Muscle layer of colon (tissue), 2 donors: ENCODE measurements around the gene ARRDC4.
A peak's percentile ranks its signal among the peaks of the same experiment; 100 is the strongest.

Experiments
- H3K27ac ChIP-seq: one replicate; pipeline ENCODE4 v1.7.0; 2013; ENCODE audit warnings: low read depth, mild to moderate bottlenecking, low read length, moderate library complexity
- H3K27me3 ChIP-seq, 2 donors: one replicate each; pipeline ENCODE4 v1.7.0; 2013; ENCODE audit warnings: low read length in 2 of 2, mild to moderate bottlenecking in 2 of 2; ENCODE audit not compliant: insufficient read depth in 2 of 2, control insufficient read depth in 1 of 2
- H3K36me3 ChIP-seq: one replicate; pipeline ENCODE4 v1.7.0; 2013; ENCODE audit warnings: mild to moderate bottlenecking, low read length; ENCODE audit not compliant: insufficient read depth
- H3K4me1 ChIP-seq: one replicate; pipeline ENCODE4 v1.7.0; 2013; ENCODE audit warnings: mild to moderate bottlenecking, low read length; ENCODE audit not compliant: insufficient read depth
- H3K4me3 ChIP-seq, 2 donors: one replicate each; pipeline ENCODE4 v1.7.0; 2013; ENCODE audit warnings: low read length in 2 of 2, low read depth in 1 of 2, mild to moderate bottlenecking in 1 of 2, moderate library complexity in 1 of 2
- H3K9ac ChIP-seq: one replicate; pipeline ENCODE4 v1.7.0; 2013; ENCODE audit warnings: low read length
- H3K9me3 ChIP-seq: one replicate; pipeline ENCODE4 v1.7.0; 2013; ENCODE audit warnings: mild to moderate bottlenecking, low read length
- donor health status: abdominal sarcoma.
- donor health status: Adenocarcinoma of cecum.

ARRDC4 gene

DNA sequence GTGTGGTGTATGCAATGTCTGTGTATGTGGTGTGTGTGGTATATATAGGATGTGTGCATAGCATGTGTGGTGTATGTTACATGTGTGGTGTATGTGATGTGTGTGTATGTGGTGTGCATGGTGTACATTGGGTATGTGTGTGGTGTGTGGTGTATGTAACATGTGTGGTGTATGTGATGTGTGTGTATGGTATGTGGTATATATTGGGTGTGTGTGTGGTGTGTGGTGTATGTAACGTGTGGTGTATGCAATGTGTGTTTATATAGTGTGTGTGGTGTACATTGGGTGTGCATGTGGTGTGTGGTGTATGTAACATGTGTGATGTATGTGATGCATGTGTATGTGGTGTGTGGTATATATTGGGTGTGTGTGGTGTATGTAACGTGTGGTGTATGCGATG, 41.9 kb downstream of the ARRDC4 start:
- no peaks in the 10 kb centered on the region for H3K9me3 ChIP-seq
- H3K9ac ChIP-seq = no peak overlapping the region
- H3K27ac ChIP-seq = no peak overlapping the region
- H3K27me3 ChIP-seq = no peaks in the 10 kb centered on the region
- no peak overlapping the region for H3K4me3 ChIP-seq
- H3K36me3 ChIP-seq = no peaks in the 10 kb centered on the region
- peaks cover 53% of the 10 kb centered on the region for H3K4me1 ChIP-seq

DNA sequence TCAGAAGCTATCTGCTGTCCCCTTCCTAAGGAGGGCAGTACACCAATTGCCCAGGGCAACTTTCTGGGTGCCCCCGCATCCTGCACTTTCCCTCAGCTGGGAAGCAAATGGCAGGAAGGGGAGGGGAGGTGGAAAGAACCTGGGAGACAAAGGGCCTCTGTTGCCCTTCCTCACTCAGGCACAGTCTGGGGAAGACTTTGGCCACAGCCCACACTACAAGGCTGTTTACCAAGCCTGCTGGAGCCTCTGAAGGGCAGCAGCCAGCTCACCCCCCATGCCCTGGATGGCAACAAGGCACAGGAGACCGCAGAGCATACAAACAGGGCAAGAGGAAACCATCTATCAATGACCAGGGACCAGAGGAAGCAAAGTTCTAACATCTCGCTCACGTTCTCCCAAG, 42.4 kb downstream of the ARRDC4 start:
- peaks cover 49% of the 10 kb centered on the region for H3K4me1 ChIP-seq
- H3K36me3 ChIP-seq = no peaks in the 10 kb centered on the region
- no peaks in the 10 kb centered on the region for H3K27me3 ChIP-seq
- peak overlapping the region; percentile 12 for H3K27ac ChIP-seq
- H3K9ac ChIP-seq = no peak overlapping the region
- H3K4me3 ChIP-seq = no peak overlapping the region
- no peaks in the 10 kb centered on the region for H3K9me3 ChIP-seq

DNA sequence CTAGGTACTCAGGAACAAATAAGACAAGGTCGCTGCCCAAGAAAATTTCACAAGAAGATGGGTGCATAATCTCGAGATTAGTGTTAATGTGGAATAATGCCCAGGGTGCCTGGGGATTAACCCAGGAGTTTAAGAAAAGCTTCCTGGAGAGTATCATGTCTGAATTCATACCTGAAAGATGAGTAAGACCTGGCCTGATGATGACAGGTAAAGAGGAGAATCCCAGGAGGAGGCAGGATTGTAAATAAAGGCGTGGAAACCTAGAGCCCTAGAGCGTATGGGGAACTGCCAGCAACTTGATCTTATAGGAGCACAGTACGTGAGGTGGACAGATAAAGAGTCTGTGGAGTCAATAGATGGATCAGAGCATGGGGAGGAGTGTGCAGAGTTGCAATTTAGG, 43.0 kb downstream of the ARRDC4 start:
- H3K4me3 ChIP-seq = no peak overlapping the region
- H3K27me3 ChIP-seq = no peaks in the 10 kb centered on the region
- no peaks in the 10 kb centered on the region for H3K9me3 ChIP-seq
- H3K4me1 ChIP-seq = peaks cover 45% of the 10 kb centered on the region
- peak overlapping the region; percentile 38 for H3K27ac ChIP-seq
- H3K9ac ChIP-seq = no peak overlapping the region
- H3K36me3 ChIP-seq = no peaks in the 10 kb centered on the region

DNA sequence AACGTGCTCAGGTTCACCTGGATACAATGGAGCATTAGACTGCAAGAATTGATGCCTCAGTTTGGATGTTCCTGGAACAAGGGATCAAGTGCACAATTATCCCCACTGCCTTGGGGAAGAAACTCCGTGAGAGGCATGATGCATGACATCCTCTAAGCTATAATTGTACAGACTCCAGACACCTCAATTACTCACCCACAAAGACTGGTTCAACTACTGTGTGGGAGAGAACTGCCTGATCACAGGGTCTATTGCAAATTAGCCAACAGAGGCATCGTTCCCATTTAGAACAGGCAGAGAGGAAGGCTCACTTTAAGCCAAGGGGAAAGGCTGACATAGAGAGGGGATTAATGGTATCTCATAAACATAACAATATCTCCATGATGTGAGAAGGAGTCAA, 43.5 kb downstream of the ARRDC4 start:
- Histone ChIP-seq H3K27me3 (no peaks in the 10 kb centered on the region), H3K9ac (no peak overlapping the region), H3K9me3 (no peaks in the 10 kb centered on the region), H3K4me1 (peaks cover 46% of the 10 kb centered on the region), H3K27ac (peak overlapping the region; percentile 38), H3K4me3 (no peak overlapping the region), H3K36me3 (no peaks in the 10 kb centered on the region)

DNA sequence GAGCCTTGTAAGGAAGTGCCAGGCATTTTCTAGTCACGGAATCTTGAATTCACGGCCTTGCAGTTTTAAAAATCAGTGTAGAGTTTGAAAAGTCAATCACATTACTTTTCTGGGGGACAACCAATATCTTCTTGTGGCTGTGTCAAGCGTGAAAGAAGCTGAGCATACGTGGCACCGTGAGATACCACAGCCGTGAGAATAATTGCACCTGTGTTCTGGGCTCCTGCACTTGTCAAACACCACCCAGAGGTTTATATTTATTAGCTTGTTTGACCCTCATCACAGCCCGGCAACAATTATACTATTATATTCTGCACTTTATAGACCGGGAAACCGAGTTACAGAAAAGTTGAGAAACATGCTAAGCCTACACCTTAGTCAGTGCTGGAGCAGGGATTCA, 45.2 kb downstream of the ARRDC4 start:
- H3K9me3 ChIP-seq = no peaks in the 10 kb centered on the region
- no peak overlapping the region for H3K9ac ChIP-seq
- H3K36me3 ChIP-seq = no peaks in the 10 kb centered on the region
- H3K27ac ChIP-seq = peak overlapping the region; percentile 36
- no peak overlapping the region for H3K4me3 ChIP-seq
- H3K27me3 ChIP-seq = no peaks in the 10 kb centered on the region
- peaks cover 48% of the 10 kb centered on the region for H3K4me1 ChIP-seq

DNA sequence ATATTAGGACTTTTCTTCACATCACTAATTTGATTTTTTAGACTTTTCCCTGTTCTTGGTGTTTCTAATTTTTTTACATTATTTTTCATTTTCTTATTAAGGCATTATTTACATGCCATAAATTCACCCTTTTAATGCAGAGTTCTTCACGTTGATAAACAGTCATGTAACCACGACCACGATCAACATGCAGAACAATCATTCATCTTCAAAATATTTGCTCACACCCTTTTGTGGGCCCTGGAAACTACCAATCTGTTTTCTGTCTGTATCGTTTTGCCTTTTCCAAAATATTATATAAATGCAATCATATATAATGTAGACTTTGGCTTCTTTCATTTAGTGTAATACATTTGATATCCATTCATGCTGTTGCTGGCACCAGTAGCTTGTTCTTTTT, 48.7 kb downstream of the ARRDC4 start:
- Histone ChIP-seq H3K36me3 (no peaks in the 10 kb centered on the region), H3K27ac (no peak overlapping the region), H3K27me3 (no peaks in the 10 kb centered on the region), H3K9ac (no peak overlapping the region), H3K4me1 (peaks cover 37% of the 10 kb centered on the region), H3K9me3 (no peaks in the 10 kb centered on the region), H3K4me3 (no peak overlapping the region)

DNA sequence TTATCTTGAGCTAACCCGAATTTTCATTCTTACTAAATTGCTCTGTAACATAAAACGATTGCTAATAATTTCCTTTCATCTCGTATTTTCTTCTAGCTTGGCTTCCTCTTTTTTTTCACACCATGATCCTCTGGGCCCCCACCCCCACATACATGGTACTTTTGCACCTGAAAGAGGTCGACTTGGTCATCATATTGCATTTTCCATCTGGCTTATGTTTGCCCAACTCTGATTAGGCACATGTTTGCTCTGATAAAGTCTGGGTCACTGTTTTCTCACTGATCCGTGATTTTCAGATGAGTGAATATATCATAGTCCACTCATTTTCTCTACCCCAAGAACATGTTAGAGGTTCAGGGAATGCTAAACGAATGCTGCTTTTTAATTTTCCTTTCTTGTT, 49.5 kb downstream of the ARRDC4 start:
- H3K27me3 ChIP-seq = no peaks in the 10 kb centered on the region
- no peaks in the 10 kb centered on the region for H3K36me3 ChIP-seq
- H3K4me3 ChIP-seq = no peak overlapping the region
- no peak overlapping the region for H3K9ac ChIP-seq
- H3K27ac ChIP-seq = no peak overlapping the region
- H3K4me1 ChIP-seq = peaks cover 30% of the 10 kb centered on the region
- no peaks in the 10 kb centered on the region for H3K9me3 ChIP-seq

DNA sequence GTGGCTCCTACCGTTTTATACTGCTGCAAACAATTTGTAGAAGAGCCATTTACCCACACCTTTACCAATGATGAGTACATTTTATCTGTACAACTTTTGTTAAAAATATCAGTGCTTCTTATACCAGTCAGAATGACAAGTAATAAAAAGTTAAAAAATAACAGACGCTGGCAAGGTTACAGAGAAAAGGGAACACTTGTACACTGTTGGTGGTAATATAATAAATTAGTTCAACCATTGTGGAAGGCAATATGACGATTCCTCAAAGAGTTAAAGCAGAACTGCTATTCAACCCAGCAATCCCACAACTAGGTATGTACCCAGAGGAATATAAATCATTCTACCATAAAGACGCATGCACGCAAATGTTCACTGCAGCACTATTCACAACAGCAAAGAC, 51.9 kb downstream of the ARRDC4 start:
- Histone ChIP-seq H3K9ac (peak overlapping the region; percentile 68), H3K4me1 (peaks cover 18% of the 10 kb centered on the region), H3K27ac (peak overlapping the region; percentile 38), H3K9me3 (no peaks in the 10 kb centered on the region), H3K4me3 (peak overlapping the region in 1 of 2 donors; percentile 64), H3K36me3 (no peaks in the 10 kb centered on the region), H3K27me3 (no peaks in the 10 kb centered on the region)

DNA sequence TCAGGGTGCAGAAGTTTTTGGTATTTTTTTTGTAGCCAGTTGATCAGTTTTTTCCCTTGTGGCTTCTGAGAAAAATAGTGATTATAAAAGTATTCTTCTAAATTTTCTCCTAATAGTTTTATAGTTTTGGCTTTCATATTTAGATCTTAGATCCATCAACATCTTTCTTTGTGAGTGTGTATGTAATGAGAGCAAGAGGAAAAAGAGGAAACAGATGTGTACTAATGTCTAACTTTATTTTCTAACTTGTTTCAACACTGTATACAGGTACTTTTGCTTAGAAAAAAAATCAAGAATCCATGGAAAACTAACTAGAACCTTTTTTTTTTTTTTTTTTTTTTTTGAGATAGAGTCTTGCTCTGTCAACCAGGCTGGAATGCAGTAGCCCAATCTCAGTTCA, 53.1 kb downstream of the ARRDC4 start:
- H3K9ac ChIP-seq = no peak overlapping the region
- H3K4me1 ChIP-seq = peaks cover 26% of the 10 kb centered on the region
- no peaks in the 10 kb centered on the region for H3K36me3 ChIP-seq
- no peaks in the 10 kb centered on the region for H3K27me3 ChIP-seq
- peak overlapping the region in 1 of 2 donors; percentile 69 for H3K4me3 ChIP-seq
- no peak overlapping the region for H3K27ac ChIP-seq
- H3K9me3 ChIP-seq = no peaks in the 10 kb centered on the region

DNA sequence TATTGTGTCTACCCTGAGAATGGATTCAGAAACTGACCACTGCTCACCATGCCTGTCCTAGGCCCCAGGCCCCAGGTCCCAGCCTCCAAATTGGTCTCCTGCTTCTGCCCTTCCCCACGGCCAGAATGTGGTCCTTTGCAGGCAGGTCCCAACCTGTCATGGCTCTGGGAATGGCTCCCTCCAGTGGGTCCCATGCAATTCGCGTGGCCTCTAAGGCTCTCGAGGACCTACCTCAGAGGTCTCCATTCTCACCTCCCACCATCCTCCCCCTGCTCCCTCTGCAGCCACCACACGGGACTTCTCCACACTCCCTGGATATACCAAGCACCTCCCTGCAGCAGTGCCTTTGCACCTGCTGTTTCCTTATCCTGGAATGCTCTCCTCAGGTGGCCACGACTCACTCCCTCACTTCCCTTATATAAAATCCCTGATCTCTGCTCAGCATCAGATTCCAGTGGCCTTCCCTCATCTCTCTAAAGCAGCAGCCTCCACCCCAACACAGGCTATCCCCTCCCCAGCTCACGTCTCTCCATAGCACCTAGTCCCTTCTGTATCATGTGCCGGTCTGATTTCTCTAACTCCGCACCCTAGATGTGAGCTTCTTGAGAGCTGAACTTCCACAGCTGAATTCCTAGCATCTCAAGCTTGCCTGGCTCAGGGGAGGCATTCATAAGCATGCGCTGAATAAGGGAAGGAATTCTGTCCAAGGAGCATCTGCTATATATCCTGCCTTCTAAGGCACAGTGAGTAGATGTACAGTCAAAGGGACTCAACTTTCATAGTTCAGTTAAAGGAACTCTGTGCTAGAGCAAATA, 56.9 kb downstream of the ARRDC4 start:
- Histone ChIP-seq H3K27ac (peak overlapping the region; percentile 59), H3K9ac (peak overlapping the region; percentile 94), H3K4me1 (peaks cover 22% of the 10 kb centered on the region), H3K4me3 (peak overlapping the region; percentile 61 to 69), H3K36me3 (no peaks in the 10 kb centered on the region), H3K9me3 (no peaks in the 10 kb centered on the region), H3K27me3 (no peaks in the 10 kb centered on the region)

DNA sequence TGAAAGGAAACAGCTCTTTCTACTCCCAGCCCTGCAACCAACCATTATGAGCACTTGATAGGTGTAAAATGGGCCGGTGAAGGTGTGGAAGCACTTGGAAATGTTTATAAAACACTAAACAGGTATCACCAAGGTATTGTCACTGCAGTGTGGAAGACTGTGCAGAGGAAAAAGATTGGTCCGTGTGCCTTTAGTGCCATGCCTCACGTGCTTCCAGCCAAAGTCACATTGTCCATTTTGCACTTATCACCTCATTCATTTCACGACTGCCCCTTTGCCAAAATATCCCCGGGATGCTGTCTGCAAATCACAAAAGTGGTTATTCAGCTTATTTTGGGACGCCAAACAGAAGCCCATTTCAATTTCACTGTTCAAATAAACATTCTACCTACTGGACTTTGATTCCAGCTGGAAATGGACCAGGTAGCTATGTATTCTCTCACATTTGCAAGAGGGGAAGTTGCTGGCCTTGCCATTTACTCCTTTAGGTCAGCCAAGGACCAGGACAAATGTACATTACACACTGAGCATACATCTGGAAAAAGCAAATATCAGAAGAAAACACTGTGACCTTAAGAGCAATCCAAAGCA, 58.4 kb downstream of the ARRDC4 start:
- Histone ChIP-seq H3K9ac (no peak overlapping the region), H3K36me3 (no peaks in the 10 kb centered on the region), H3K27me3 (no peaks in the 10 kb centered on the region), H3K27ac (peak overlapping the region; percentile 59), H3K4me3 (no peak overlapping the region), H3K4me1 (peaks cover 22% of the 10 kb centered on the region), H3K9me3 (no peaks in the 10 kb centered on the region)
